HFFc6 (cell line): Measurements from ENCODE around the gene FSIP2. TPM values are rescaled to one million over a fixed set of nuclear protein-coding genes. Genes with fewer than 3 reads are reported as not detected.

Experiments
- DNase-seq: peaks from one replicate; pipeline ENCODE4 v3.0.0-alpha.2; 2018
- H3K27ac Mint-ChIP-seq: 2 replicates; pipeline ENCODE4 v1.8.0; 2020; ENCODE audit warnings: mild to moderate bottlenecking, mixed read lengths
- H3K27me3 Mint-ChIP-seq: 2 replicates; pipeline ENCODE4 v1.8.0; 2021; ENCODE audit warnings: mild to moderate bottlenecking, moderate library complexity, mixed read lengths; ENCODE audit not compliant: insufficient read depth
- H3K36me3 Mint-ChIP-seq: 2 replicates; pipeline ENCODE4 v1.8.0; 2021; ENCODE audit warnings: low read depth, mixed read lengths
- H3K4me1 Mint-ChIP-seq: 2 replicates; pipeline ENCODE4 v1.8.0; 2020; ENCODE audit warnings: low read depth, mixed read lengths
- H3K4me3 Mint-ChIP-seq: 2 replicates; pipeline ENCODE4 v1.8.0; 2020; ENCODE audit warnings: mild to moderate bottlenecking, moderate library complexity, mixed read lengths
- H3K9me3 Mint-ChIP-seq: 2 replicates; pipeline ENCODE4 v1.8.0; 2020; ENCODE audit warnings: mild to moderate bottlenecking, mixed read lengths
- total RNA-seq, 6 experiments: library from RNA; stranded (reverse); fragmentation: NEBNext Ultra II Directional; extraction: Animal tissue kit (Norgen Biotek cat#: 25700); gene quantifications; 2 replicates in 1 of 6; 3 replicates in 5 of 6; pipeline ENCODE4 v1.2.3, GENCODE V29; 2021
- TF ChIP-seq, protein P1 (sequence below): fragments of 200-600 bp; sonication (generic); IDR thresholded peaks from 2 replicates; pipeline ENCODE4 v1.5.0; 2021; ENCODE audit warnings: antibody characterized with exemption, mild to moderate bottlenecking

FSIP2 gene
- total RNA-seq, 6 experiments from 2014 or later = under 0.01 to 0.05 TPM; not detected in 4

DNA sequence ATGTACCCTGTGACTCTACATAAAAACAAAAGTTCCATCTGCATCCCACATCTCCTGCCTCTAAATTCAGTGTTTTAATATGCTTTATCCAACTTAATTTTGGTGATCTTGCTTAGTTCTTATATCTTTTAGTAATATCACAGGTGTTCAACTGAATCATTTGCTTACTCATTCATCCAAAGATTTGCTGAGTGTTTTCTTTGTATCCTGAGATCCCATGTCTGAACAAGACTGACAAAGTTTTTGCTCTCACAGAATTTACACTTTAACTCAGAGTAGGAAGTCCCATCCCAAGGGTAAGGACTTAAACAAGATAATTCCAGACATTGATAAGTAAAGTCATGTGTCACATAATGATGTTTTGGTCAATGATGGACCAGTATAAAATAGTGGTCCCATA is 87.0 kb downstream of the FSIP2 start:
- Mint-ChIP-seq H3K9me3 (peaks cover 26% of the 10 kb centered on the region), H3K27me3 (no peaks in the 10 kb centered on the region), H3K36me3 (no peaks in the 10 kb centered on the region), H3K4me1 (no peaks in the 10 kb centered on the region), H3K4me3 (no peak overlapping the region), H3K27ac (no peak overlapping the region)
- no peak for DNase-seq
- TF ChIP-seq, protein P1, sequence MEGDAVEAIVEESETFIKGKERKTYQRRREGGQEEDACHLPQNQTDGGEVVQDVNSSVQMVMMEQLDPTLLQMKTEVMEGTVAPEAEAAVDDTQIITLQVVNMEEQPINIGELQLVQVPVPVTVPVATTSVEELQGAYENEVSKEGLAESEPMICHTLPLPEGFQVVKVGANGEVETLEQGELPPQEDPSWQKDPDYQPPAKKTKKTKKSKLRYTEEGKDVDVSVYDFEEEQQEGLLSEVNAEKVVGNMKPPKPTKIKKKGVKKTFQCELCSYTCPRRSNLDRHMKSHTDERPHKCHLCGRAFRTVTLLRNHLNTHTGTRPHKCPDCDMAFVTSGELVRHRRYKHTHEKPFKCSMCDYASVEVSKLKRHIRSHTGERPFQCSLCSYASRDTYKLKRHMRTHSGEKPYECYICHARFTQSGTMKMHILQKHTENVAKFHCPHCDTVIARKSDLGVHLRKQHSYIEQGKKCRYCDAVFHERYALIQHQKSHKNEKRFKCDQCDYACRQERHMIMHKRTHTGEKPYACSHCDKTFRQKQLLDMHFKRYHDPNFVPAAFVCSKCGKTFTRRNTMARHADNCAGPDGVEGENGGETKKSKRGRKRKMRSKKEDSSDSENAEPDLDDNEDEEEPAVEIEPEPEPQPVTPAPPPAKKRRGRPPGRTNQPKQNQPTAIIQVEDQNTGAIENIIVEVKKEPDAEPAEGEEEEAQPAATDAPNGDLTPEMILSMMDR = no peak

DNA sequence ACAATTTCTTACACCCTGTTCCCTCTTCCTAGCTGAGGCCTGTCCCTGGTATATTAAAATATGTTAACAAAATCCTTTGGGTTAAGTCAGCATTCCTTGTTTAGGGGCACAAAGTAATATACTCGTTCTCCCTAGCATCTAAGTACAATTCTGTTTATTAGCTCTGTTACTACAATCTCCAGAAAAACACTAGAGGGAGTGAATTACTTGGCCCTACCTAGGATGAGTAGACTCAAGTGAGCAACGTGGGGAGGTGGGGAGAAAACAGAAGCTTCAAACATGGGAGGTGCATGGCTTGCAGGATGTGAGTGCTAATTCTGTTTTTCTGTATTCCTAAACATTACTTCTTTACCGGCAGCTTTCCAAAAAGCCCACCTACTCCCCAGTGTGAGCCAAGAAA is 89.7 kb downstream of the FSIP2 start:
- Mint-ChIP-seq H3K36me3 (no peaks in the 10 kb centered on the region), H3K4me3 (no peak overlapping the region), H3K27ac (no peak overlapping the region), H3K4me1 (no peaks in the 10 kb centered on the region), H3K9me3 (peaks cover 22% of the 10 kb centered on the region), H3K27me3 (no peaks in the 10 kb centered on the region)
- TF ChIP-seq, protein P1 = no peak
- DNase-seq = no peak

DNA sequence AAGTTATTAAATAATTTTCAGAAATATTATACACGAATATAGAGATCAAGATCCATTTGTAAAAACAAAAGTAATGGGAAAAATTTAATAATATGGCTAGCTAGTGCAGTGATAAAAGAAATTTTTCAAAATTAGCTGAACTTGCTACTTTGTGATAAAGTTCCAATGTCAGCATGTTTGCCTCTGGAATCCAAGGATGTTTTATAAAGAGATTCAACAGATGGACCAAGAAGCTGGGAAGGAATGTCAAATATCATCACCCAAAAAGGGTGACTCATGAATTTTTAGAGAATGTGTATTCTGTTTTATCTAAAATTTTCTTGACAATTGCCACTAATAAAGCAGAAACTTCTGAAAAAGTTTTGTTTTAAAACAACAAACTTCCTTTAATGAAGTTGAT is 95.3 kb downstream of the FSIP2 start:
- Mint-ChIP-seq H3K27me3 (no peaks in the 10 kb centered on the region), H3K4me1 (no peaks in the 10 kb centered on the region), H3K4me3 (no peak overlapping the region), H3K27ac (no peak overlapping the region), H3K36me3 (0 out of 2 replicates have a peak, but pooled peaks cover 5% of the 10 kb centered on the region), H3K9me3 (peaks cover 28% of the 10 kb centered on the region)
- no peak for DNase-seq
- TF ChIP-seq, protein P1 = no peak

DNA sequence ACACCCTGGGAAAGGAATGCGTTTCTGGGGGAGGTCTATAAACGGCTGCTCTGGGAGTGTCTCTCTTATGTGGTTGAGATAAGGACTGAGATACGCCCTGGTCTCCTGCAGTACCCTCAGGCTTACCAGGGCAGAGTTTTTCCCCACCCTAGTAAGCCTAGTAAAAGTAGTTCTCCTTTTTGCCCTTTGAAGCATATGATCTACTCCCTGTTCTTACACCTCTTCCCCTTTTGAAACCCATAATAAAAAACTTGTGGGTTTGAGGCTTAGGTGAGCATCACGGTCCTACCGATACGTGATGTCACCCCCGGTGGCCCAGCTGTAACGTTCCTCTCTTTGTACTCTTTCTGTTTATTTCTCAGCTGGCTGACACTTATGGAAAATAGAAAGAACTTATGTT is 97.4 kb downstream of the FSIP2 start:
- Mint-ChIP-seq H3K9me3 (peaks cover 33% of the 10 kb centered on the region), H3K27me3 (no peaks in the 10 kb centered on the region), H3K4me3 (no peak overlapping the region), H3K36me3 (0 out of 2 replicates have a peak, but pooled peaks cover 5% of the 10 kb centered on the region), H3K27ac (no peak overlapping the region), H3K4me1 (no peaks in the 10 kb centered on the region)
- TF ChIP-seq, protein P1 = no peak
- DNase-seq = no peak

DNA sequence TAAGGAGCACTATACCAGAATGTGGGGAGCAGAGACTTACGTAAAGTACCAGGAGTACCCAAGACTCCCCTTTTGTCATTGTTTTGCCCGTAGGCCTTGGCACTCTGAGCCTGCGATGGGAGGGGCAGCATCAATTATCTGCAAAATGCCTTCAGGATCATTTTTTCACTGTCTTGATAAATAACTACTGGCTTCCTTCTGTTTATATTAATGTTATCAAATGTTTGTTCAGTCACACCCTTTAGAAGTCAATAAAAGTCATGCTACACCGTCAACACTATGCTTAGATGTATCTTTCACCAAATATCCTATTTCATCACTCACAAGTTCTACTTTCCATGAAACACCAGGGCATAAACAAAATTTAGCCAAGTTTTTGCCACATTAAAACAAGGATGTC is 116.3 kb downstream of the FSIP2 start:
- H3K27me3 Mint-ChIP-seq = no peaks in the 10 kb centered on the region
- DNase-seq = no peak
- H3K9me3 Mint-ChIP-seq = peaks cover 43% of the 10 kb centered on the region
- TF ChIP-seq, protein P1 = no peak
- no peaks in the 10 kb centered on the region for H3K4me1 Mint-ChIP-seq
- H3K4me3 Mint-ChIP-seq = no peak overlapping the region
- no peak overlapping the region for H3K27ac Mint-ChIP-seq
- H3K36me3 Mint-ChIP-seq = no peaks in the 10 kb centered on the region

DNA sequence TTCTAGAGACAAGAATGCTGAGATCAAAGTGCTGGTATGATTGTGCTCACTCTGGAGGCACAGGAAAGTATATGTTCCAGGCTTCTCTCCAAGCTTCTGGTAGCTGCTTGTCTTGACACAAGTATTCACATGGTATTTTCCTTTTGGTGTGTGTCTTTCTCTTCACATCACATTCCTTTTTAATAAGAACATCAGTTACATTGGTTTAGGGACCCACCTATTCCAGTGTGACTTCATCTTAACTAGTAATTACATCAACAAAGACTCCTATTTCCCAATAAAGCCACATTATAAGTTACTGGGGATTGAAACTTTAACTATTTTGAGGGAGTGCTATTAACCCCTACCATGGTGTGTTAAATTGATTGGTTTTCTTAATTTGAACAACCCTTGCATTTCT is 119.1 kb downstream of the FSIP2 start:
- DNase-seq = no peak
- Mint-ChIP-seq H3K4me1 (no peaks in the 10 kb centered on the region), H3K9me3 (peaks cover 44% of the 10 kb centered on the region)

More for the DNA sequence above, 119.1 kb downstream of the FSIP2 start:
- no peaks in the 10 kb centered on the region for H3K36me3 Mint-ChIP-seq
- H3K27me3 Mint-ChIP-seq = no peaks in the 10 kb centered on the region
- H3K27ac Mint-ChIP-seq = no peak overlapping the region
- H3K4me3 Mint-ChIP-seq = no peak overlapping the region
- TF ChIP-seq, protein P1 = no peak
